Suprapubic skin (tissue), 4 donors: ENCODE data around the gene CLEC11A.

ENCODE experiments used
- POLR2A ChIP-seq, 2 donors: fragments of 450-650 bp; IDR thresholded peaks; one replicate each; pipeline ENCODE4 v1.6.1; 2017; ENCODE audit warnings: antibody characterized with exemption in 2 of 2, mild to moderate bottlenecking in 2 of 2, moderate library complexity in 2 of 2
- POLR2AphosphoS5 ChIP-seq, 3 donors: sonication (generic); formaldehyde crosslinking; IDR thresholded peaks; one replicate each; pipeline ENCODE4 v1.6.1; 2017; ENCODE audit warnings: antibody characterized with exemption in 3 of 3

DNA sequence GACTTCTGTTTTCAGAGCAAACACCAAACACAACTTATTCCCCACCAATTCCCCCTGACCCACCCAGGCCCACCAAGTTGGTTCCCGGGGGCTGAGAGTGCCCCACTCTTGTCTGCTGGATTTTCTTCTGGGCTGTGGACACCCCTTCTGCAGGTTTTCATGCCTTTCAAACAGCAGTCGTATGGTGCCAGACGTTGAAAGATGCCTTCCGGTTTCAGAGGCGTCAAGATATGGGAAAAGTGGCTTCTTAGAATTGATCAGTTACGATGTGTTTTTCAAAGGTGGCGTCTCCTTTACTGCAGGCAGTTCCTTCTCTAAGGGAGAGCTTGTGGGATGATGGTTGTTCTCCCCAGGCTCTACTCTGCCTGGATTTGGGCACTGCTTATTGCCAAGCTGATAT lies 12.7 kb downstream of the CLEC11A start:
- TF ChIP-seq POLR2A (IDR thresholded peaks at IDR 0.05) (no peak), POLR2AphosphoS5 (IDR thresholded peaks at IDR 0.05) (no peak)
